ENCODE results near the gene GABRA4.
A peak's percentile ranks its signal among the peaks of the same experiment; 100 is the strongest.

GABRA4 gene

DNA sequence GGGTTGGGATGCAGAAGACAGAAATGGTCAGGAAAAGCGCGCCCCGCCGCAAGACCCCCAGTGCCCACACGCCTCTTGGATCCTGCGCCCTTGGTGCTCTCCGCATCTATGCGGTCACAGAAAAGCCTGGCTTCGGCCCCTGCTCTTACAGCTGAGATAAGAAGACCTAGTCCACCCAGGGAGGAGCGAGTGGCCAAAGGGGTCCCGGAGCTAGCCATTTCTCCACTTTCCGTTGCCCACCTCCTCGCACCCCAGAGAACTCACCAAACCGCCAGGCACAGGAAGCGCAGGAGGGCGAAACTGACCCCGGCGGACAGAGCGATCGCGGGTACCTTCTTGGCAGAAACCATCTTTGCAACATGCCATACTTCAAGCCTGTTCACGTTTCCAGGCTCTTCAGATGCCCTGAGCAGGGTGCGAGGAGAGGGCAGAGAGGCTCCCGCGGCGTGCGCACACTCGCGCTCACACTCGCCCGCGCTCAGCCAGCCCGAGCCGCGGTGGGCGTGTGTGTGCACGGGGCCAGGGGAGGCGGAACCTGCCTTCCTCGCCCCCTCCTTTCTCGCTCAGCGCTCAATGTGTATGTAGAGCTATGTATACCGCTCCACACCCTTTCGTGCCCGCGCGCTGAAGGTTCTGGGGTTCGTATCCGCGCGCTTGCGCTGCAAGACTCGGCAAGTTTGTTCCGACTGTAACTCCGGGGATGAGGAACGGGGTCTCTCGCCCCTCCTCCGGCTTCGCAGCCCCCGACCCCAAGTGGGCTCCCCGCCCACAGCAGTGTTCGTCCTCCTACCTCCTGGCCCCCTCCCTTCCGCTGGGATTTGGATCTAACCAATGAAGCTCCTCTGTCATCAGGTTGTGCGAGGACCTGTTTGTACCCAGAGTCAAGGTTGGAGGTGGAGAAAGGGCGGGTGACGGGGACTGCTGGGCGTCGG lies at the start of gene GABRA4:
Gene GABRA4, minus strand, starts transcription at position 507 of the 932 bp plus-strand sequence. Its CDS starts 157 bp downstream, at position 350.
- DNase-seq (ENCODE audit: low read depth) = no peak
- H3K4me3 ChIP-seq (replicated peaks; ENCODE audit: low read depth, low read length) = peak within 1 kb of the TSS; percentile 21
- no peak for TF ChIP-seq CTCF (IDR thresholded peaks at IDR 0.05; ENCODE audit: low read length, missing control alignments)

DNA sequence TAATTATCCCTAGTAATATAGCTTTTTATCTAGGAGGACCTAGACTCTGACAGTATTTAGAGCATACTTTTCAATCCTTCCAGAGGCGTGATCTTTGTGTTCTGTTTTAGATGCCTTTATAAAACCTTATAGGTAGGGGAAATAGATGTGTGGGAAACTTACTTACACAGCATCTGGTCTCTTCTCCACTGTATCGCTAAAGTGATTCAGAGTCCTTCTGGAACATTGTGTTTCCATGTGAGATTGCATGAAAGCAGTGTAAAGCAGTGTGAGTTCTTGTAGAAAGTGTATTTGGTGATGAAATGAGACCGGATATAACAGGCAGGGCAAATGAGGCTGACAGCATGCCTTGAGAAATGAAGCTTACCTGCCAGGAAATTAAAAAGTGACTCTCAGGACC lies 47.4 kb upstream of the GABRA4 start:
- DNase-seq (ENCODE audit: low read depth) = no peak
- H3K4me3 ChIP-seq (replicated peaks; ENCODE audit: low read depth, low read length) = no peak overlapping the region
- TF ChIP-seq CTCF (IDR thresholded peaks at IDR 0.05; ENCODE audit: low read length, missing control alignments) = no peak

GRCh38 chr4:47038263-47038662 lies 44.9 kb upstream of the GABRA4 start:
- no peak for TF ChIP-seq CTCF (IDR thresholded peaks at IDR 0.05; ENCODE audit: low read length, missing control alignments)
- H3K4me3 ChIP-seq (replicated peaks; ENCODE audit: low read depth, low read length) = no peak overlapping the region
- DNase-seq (ENCODE audit: low read depth) = no peak

- peak overlapping the region; percentile 56 for H3K4me3 ChIP-seq (replicated peaks; ENCODE audit: low read depth, low read length)
- TF ChIP-seq CTCF (IDR thresholded peaks at IDR 0.05; ENCODE audit: low read length, missing control alignments) = peak; percentile 76
- DNase-seq (ENCODE audit: low read depth) = peak; percentile 60
Measured at GRCh38 chr4:47032405-47033106, 39.2 kb upstream of the GABRA4 start.

- DNase-seq (ENCODE audit: low read depth) = no peak
- H3K4me3 ChIP-seq (replicated peaks; ENCODE audit: low read depth, low read length) = peak overlapping the region; percentile 56
- TF ChIP-seq CTCF (IDR thresholded peaks at IDR 0.05; ENCODE audit: low read length, missing control alignments) = no peak
Measured at GRCh38 chr4:47031751-47032404, 38.5 kb upstream of the GABRA4 start.

- peak; percentile 61 for DNase-seq (ENCODE audit: low read depth)
- TF ChIP-seq CTCF (IDR thresholded peaks at IDR 0.05; ENCODE audit: low read length, missing control alignments) = no peak
- peak within 1 kb of the TSS; percentile 56 for H3K4me3 ChIP-seq (replicated peaks; ENCODE audit: low read depth, low read length)
Measured at GRCh38 chr4:47031011-47031678, 37.8 kb upstream of the GABRA4 start, which contains the start of gene GABRB1. GABRB1 (plus strand) TSS chr4:47031567.

Data from fibroblast of pulmonary artery (primary cell).